IPS-15b (cell line): Measurements from ENCODE around the gene SLC39A3.

Source experiments
- H3K27me3 ChIP-seq: one replicate; pipeline ENCODE4 v1.6.1; 2013; ENCODE audit warnings: low read length; ENCODE audit not compliant: control insufficient read depth, insufficient read depth
- H3K36me3 ChIP-seq: one replicate; pipeline ENCODE4 v1.6.1; 2013; ENCODE audit warnings: low read length; ENCODE audit not compliant: control insufficient read depth, insufficient read depth
- H3K4me1 ChIP-seq: one replicate; pipeline ENCODE4 v1.6.1; 2013; ENCODE audit warnings: mild to moderate bottlenecking, low read length; ENCODE audit not compliant: control insufficient read depth, insufficient read depth
- H3K4me3 ChIP-seq: one replicate; pipeline ENCODE4 v1.5.1; 2013; ENCODE audit warnings: low read depth, low read length
- H3K9ac ChIP-seq: one replicate; pipeline ENCODE4 v1.6.1; 2013; ENCODE audit warnings: low read depth, mild to moderate bottlenecking, low read length
- H3K9me3 ChIP-seq: one replicate; pipeline ENCODE4 v1.6.1; 2013; ENCODE audit warnings: mild to moderate bottlenecking, low read length; ENCODE audit not compliant: control insufficient read depth, insufficient read depth

The SLC39A3 gene

GRCh38 chr19:2701361-2702169 is 38.3 kb downstream of the SLC39A3 start:
- Histone ChIP-seq H3K9me3 (no peaks in the 10 kb centered on the region), H3K9ac (peak overlapping the region; percentile 47), H3K4me3 (peak overlapping the region; percentile 66), H3K27me3 (peaks cover 16% of the 10 kb centered on the region), H3K36me3 (no peaks in the 10 kb centered on the region), H3K4me1 (peaks cover 9% of the 10 kb centered on the region)

GRCh38 chr19:2700660-2701360 is 39.0 kb downstream of the SLC39A3 start:
- Histone ChIP-seq H3K36me3 (no peaks in the 10 kb centered on the region), H3K4me3 (peak overlapping the region; percentile 37), H3K9ac (no peak overlapping the region), H3K4me1 (peaks cover 9% of the 10 kb centered on the region), H3K9me3 (no peaks in the 10 kb centered on the region), H3K27me3 (peaks cover 16% of the 10 kb centered on the region)

- H3K9ac ChIP-seq = no peak overlapping the region
- peaks cover 16% of the 10 kb centered on the region for H3K27me3 ChIP-seq
- H3K36me3 ChIP-seq = no peaks in the 10 kb centered on the region
- H3K9me3 ChIP-seq = no peaks in the 10 kb centered on the region
- peaks cover 9% of the 10 kb centered on the region for H3K4me1 ChIP-seq
- no peak overlapping the region for H3K4me3 ChIP-seq
Measured at GRCh38 chr19:2699413-2700140, 40.2 kb downstream of the SLC39A3 start.

GRCh38 chr19:2694196-2694595 is 45.6 kb downstream of the SLC39A3 start:
- Histone ChIP-seq H3K36me3 (no peaks in the 10 kb centered on the region), H3K9me3 (no peaks in the 10 kb centered on the region), H3K4me3 (no peak overlapping the region), H3K4me1 (no peaks in the 10 kb centered on the region), H3K9ac (no peak overlapping the region), H3K27me3 (no peaks in the 10 kb centered on the region)

- Histone ChIP-seq H3K9me3 (no peaks in the 10 kb centered on the region), H3K36me3 (no peaks in the 10 kb centered on the region), H3K4me3 (no peak overlapping the region), H3K4me1 (no peaks in the 10 kb centered on the region), H3K9ac (no peak overlapping the region), H3K27me3 (no peaks in the 10 kb centered on the region)
Measured at GRCh38 chr19:2693492-2694160, 46.2 kb downstream of the SLC39A3 start.

GRCh38 chr19:2691951-2692350 is 47.9 kb downstream of the SLC39A3 start:
- H3K4me1 ChIP-seq = no peaks in the 10 kb centered on the region
- H3K27me3 ChIP-seq = no peaks in the 10 kb centered on the region
- no peaks in the 10 kb centered on the region for H3K36me3 ChIP-seq
- H3K4me3 ChIP-seq = no peak overlapping the region
- H3K9me3 ChIP-seq = no peaks in the 10 kb centered on the region
- no peak overlapping the region for H3K9ac ChIP-seq

- no peaks in the 10 kb centered on the region for H3K9me3 ChIP-seq
- H3K4me3 ChIP-seq = no peak overlapping the region
- no peaks in the 10 kb centered on the region for H3K27me3 ChIP-seq
- H3K36me3 ChIP-seq = no peaks in the 10 kb centered on the region
- no peaks in the 10 kb centered on the region for H3K4me1 ChIP-seq
- H3K9ac ChIP-seq = no peak overlapping the region
Measured at GRCh38 chr19:2690856-2691255, 49.0 kb downstream of the SLC39A3 start.

GRCh38 chr19:2686360-2686759 is 53.5 kb downstream of the SLC39A3 start:
- no peaks in the 10 kb centered on the region for H3K27me3 ChIP-seq
- H3K9me3 ChIP-seq = no peaks in the 10 kb centered on the region
- no peak overlapping the region for H3K9ac ChIP-seq
- no peak overlapping the region for H3K4me3 ChIP-seq
- no peaks in the 10 kb centered on the region for H3K4me1 ChIP-seq
- no peaks in the 10 kb centered on the region for H3K36me3 ChIP-seq

- Histone ChIP-seq H3K4me1 (no peaks in the 10 kb centered on the region), H3K27me3 (no peaks in the 10 kb centered on the region), H3K9me3 (no peaks in the 10 kb centered on the region), H3K36me3 (no peaks in the 10 kb centered on the region), H3K9ac (no peak overlapping the region), H3K4me3 (no peak overlapping the region)
Measured at GRCh38 chr19:2685204-2685704, 54.6 kb downstream of the SLC39A3 start.

- Histone ChIP-seq H3K9me3 (no peaks in the 10 kb centered on the region), H3K36me3 (no peaks in the 10 kb centered on the region), H3K9ac (no peak overlapping the region), H3K27me3 (no peaks in the 10 kb centered on the region), H3K4me3 (no peak overlapping the region), H3K4me1 (no peaks in the 10 kb centered on the region)
Measured at GRCh38 chr19:2683430-2684003, 56.3 kb downstream of the SLC39A3 start.
